ENCODE results near the gene ATP6V0C.

- TF ChIP-seq POLR2A (IDR thresholded peaks at IDR 0.05), result no peak
- TF ChIP-seq, protein P1, sequence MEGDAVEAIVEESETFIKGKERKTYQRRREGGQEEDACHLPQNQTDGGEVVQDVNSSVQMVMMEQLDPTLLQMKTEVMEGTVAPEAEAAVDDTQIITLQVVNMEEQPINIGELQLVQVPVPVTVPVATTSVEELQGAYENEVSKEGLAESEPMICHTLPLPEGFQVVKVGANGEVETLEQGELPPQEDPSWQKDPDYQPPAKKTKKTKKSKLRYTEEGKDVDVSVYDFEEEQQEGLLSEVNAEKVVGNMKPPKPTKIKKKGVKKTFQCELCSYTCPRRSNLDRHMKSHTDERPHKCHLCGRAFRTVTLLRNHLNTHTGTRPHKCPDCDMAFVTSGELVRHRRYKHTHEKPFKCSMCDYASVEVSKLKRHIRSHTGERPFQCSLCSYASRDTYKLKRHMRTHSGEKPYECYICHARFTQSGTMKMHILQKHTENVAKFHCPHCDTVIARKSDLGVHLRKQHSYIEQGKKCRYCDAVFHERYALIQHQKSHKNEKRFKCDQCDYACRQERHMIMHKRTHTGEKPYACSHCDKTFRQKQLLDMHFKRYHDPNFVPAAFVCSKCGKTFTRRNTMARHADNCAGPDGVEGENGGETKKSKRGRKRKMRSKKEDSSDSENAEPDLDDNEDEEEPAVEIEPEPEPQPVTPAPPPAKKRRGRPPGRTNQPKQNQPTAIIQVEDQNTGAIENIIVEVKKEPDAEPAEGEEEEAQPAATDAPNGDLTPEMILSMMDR (IDR thresholded peaks at IDR 0.05), result no peak
Measured at GRCh38 chr16:2483939-2484897, 29.5 kb upstream of the ATP6V0C start.

Measured in body of pancreas (tissue), 4 donors.